Activated T-cell treated with anti-CD3 and anti-CD28 coated beads for 24 hours (primary cell): ENCODE results near the gene PTOV1.
"Not testable (repeated sequence)": the region's sequence is repeated elsewhere in the genome, so short reads cannot be mapped to it uniquely, and the experiment has no call there.

Experiments
- DNase-seq: peaks from one replicate; pipeline ENCODE4 v3.0.0-alpha.2; 2020; ENCODE audit warnings: low read depth

PTOV1 gene

GRCh38 chr19:49817964-49818648 is 32.9 kb upstream of the PTOV1 start, which contains the start of gene MED25:
TSS of gene MED25 (plus strand) at chr19:49818289. CDS start at chr19:49818342, 53 bp downstream.
- DNase-seq = peak; percentile 84

DNA sequence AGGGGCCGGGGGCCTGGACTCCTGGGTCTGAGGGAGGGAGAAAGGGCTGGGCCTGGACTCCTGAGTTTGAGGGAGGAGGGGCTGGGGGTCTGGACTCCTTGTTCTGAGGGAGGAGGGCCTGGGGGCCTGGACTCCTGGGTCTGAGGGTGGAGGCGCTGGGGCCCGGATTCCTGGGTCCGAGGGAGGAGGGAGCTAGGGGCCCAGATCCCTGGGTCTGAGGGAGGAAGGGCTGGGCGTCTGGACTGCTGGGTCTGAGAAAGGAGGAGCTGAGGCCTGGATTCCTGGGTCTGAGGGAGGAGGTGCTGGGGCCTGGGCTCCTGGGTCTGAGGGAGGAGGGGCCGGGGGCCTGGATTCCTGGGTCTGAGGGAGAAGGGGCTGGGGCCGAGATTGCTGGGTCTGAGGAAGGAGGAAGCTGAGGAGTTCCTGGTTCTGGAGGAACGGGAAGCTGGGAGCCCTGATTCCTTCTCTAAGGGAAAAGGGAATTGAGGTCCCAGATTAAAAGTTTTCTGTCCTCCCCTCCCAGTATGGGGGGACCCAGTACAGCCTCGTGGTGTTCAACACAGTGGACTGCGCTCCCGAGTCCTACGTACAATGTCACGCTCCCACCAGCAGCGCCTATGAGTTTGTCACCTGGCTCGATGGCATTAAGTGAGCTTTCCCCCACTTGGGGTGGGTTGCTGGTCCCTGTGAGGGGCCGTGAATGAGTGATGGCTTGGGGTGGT is 32.1 kb upstream of the PTOV1 start:
- DNase-seq = no peak

DNA sequence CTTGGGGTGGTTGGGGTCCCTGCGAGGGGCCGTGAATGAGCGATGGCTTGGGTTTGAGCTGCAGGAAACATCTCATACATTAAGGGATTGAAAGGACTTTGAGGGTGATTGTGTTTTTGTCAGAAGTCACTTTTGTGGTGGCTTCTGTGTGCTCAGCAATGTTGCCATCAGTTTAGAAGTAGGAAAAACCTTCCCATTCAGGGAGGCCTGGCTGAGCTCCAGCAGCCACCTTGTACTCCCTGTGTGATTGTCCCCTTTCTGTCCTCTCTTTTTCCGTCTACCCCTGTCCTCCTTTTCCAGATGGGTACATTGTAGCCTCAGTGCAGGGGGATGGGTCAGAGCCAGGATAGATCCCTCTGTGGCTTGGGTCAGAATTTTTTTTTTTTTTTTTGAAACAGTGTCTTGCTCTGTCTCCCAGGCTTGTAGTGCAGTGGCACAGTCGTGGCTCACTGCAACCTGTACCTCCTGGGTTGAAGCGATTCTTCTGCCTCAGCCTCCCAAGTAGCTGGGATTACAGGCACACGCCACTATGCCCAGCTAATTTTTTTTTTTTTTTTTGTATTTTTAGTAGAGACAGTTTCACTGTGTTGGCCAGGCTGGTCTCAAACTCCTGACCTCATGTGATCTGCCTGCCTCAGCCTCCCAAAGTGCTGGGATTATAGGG is 31.4 kb upstream of the PTOV1 start:
- DNase-seq = not testable (repeated sequence)

DNA sequence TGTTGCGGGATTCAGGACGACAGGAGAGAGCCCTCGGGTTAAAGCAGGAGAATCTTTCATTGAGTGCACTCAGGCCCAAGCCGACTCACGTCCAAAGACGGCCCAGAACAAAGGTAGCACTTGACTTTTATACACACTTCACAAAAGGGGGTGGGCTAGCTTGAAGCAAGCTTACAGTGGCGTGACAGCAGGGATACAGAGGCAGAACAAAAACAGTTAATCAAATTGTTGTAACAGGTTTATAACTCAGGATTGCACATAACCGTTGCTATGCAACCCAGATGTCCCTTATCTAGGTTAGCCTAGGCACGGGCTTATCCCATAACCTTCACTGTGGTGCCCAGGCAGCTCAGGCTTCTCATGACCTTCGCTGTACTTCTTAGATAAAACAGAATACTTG is 30.8 kb upstream of the PTOV1 start:
- no peak for DNase-seq

DNA sequence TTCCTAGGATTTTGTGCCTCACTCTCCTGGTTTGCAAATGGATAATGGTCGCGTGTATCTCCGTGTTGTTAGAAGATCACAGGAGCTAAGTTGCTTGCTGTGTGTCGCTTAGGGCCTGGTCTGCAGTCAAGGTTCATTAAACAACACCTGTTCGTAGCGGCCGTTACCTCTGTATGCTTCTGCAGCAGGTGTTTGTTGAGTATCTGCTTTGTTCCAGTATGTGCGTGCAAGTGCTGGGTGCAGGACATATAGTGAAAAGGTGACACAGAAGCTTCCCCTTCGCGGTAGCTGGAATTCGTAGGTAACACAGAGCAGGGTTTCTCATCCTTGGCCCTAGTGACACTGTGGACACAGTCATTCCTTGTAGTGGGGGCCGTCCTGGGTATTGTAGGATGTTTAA is 27.5 kb upstream of the PTOV1 start:
- DNase-seq = no peak

GRCh38 chr19:49824662-49825061 is 26.3 kb upstream of the PTOV1 start:
- no peak for DNase-seq

- DNase-seq = no peak
Observed at GRCh38 chr19:49827034-49827433, 23.9 kb upstream of the PTOV1 start.

GRCh38 chr19:49829200-49829599 is 21.8 kb upstream of the PTOV1 start:
- no peak for DNase-seq

GRCh38 chr19:49829721-49830120 is 21.2 kb upstream of the PTOV1 start:
- DNase-seq = no peak

GRCh38 chr19:49830766-49831165 is 20.2 kb upstream of the PTOV1 start:
- no peak for DNase-seq

DNA sequence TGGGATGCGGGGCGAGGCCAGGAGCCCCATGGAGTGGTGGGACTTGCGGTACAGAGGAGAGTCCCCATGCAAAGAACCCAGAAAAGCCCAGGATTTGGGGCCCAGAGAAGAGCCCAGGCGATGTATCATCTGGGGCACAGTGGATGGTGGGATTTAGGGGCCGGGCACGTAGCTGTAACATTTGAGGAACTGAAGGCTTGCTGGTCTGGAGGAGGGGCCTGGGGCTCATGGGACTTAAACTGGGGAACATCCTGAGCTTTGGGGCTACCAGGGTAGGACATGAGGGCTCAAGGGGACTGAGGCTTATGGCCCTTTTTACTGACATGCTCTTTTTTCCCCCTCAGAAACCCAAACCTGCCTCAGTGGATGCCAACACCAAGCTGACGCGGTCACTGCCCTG is 19.4 kb upstream of the PTOV1 start:
- DNase-seq = no peak

- DNase-seq = no peak
Observed at GRCh38 chr19:49832556-49832955, 18.4 kb upstream of the PTOV1 start.

GRCh38 chr19:49833599-49833998 is 17.4 kb upstream of the PTOV1 start:
- DNase-seq = no peak

- DNase-seq = no peak
Observed at GRCh38 chr19:49835562-49835961, 15.4 kb upstream of the PTOV1 start.

- DNase-seq = no peak
Observed at GRCh38 chr19:49836176-49837008, 14.6 kb upstream of the PTOV1 start.

DNA sequence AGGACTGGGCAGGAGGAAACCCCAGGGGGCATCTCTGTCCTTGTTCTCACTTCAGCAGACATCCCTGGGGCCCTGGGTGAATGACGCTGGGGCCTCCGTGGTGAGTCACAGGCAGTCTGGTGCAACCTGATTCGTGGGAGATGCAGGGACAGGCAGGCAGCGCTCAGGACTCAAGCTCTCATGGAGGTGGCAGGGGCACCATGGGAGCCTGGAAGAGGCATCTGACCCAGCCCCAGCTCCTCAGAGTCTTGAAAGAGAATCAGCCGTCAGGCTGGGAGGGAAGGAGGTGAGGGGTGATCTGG is 14.0 kb upstream of the PTOV1 start:
- DNase-seq = no peak

- DNase-seq = no peak
Observed at GRCh38 chr19:49837425-49837824, 13.5 kb upstream of the PTOV1 start.

DNA sequence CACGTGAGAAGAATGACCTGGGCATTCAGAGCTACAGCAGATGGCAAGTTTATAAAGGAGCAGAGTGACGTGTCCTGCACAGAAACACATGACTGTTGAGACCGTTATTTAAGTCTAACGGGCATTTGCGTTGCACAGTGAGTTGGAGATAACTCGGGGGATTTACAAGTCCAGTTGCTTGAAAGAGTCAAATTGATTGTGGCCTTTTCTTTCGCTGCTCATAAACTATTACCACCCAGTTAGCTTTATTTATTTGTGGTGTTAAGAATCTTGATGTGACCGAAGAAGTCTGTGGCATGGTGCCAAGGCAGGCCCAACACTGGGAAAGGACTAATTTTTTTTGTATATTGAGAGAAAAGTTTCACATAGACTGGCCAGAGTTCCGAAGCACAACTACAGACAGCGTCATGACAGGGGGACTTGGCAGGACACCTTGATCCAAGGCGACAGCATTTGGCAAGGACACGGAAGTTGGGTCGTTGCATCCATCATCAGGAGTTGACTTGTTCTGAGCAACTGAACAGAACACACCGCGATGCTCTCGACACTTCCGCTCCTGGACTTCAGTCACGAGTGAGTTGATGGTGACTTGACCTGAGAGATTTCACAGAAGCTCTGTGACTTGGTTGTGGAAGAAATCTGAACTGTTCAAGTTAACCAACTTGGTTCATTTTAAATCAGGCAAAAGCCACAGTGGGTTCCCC is 11.9 kb upstream of the PTOV1 start:
- DNase-seq = no peak

DNA sequence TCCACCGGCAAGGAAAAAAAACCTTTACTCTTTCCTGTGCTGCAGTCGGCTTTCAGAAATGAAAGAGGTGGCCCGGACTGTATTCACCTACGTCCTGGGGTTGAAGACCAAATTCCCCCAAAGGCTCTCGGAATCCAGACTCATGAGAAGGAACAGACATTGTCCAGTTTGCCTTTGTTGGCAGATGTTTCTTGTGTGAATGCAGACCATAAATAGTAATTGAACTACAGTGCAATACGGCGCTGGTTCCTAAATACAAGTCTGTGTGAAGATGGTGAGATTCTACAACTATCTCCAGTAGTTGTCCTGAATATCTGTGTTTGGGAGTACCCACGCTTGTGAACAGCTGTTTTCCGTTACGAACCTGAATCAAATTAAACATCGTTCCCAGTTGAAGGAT is 11.2 kb upstream of the PTOV1 start:
- no peak for DNase-seq

GRCh38 chr19:49840321-49840720 is 10.6 kb upstream of the PTOV1 start:
- no peak for DNase-seq

GRCh38 chr19:49840736-49841249 is 10.2 kb upstream of the PTOV1 start:
- DNase-seq = no peak

DNA sequence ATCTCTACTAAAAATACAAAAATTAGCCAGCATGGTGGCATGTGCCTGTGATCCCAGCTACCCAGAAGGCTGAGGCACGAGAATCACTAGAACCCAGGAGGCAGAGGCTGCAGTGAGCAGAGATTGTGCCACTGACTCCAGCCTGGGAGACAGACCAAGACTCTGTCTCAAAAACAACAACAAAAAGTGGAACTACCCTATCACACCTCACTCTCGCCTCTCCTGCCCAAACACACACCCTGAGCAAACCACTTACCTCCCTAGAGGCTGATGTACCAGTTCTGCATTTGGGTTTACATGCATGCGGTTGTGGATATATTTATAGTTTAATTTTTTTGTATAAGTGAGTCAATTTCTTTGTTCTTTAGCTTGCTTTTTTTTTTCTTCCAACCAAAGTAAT is 7.7 kb upstream of the PTOV1 start:
- no peak for DNase-seq
